22Rv1 (cell line): ENCODE results near the gene ASPSCR1.

Experiments used
- ZFX ChIP-seq: fragments of 450-650 bp; IDR thresholded peaks from 2 replicates; pipeline ENCODE4 v1.6.1; 2017; ENCODE audit warnings: antibody characterized with exemption, borderline replicate concordance
- TF ChIP-seq, protein P1 (sequence below): fragments of 450-650 bp; IDR thresholded peaks from 2 replicates; pipeline ENCODE4 v1.5.1; 2017; ENCODE audit warnings: mild to moderate bottlenecking

DNA sequence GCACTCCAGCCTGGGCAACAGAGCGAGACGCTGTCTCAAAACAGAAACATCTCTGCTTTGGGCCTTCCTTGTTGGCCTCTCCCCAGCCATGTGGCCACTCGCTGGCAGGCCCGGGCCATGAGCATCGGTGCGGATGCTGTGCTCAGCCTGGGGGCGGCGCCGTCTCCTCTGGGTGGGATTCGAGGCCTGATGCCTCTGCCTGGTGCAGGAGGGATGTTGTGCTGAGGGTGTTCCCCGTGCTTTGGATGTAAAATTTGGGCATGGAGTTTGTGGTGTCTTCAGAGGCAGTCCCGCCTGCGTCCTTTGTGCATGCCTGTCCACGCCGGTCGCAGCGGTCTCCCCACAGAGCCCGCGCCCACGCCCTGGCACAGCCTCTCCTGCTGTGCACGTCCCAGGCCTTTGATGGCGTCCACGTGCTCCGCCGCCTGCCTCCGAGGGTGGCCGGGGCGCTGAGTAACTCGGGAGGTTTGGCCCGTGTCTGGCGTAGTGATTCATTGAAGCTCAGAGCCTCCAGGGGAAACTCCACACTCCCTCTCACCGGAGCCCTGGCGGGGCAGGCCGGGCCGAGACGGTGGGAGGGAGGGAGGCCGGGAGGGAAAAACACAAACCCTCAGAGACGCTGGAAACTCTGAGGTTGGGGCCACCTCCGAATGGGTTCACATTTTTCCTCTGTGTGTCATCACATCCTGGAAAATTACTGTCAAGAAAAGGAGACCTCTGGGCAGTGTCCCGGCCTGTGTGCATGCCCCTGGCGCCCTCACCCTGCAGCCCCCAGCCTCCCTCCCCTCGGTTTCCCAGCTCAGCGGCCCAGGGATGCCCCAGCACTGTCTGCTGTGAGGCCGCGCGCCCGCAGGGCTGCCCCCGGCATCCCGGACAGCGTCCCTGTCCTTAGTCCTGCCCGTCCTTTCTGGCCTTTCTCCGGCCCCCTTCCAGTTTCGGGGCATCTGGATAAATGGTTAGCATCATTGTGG is 26.3 kb downstream of the ASPSCR1 start:
- TF ChIP-seq, protein P1, sequence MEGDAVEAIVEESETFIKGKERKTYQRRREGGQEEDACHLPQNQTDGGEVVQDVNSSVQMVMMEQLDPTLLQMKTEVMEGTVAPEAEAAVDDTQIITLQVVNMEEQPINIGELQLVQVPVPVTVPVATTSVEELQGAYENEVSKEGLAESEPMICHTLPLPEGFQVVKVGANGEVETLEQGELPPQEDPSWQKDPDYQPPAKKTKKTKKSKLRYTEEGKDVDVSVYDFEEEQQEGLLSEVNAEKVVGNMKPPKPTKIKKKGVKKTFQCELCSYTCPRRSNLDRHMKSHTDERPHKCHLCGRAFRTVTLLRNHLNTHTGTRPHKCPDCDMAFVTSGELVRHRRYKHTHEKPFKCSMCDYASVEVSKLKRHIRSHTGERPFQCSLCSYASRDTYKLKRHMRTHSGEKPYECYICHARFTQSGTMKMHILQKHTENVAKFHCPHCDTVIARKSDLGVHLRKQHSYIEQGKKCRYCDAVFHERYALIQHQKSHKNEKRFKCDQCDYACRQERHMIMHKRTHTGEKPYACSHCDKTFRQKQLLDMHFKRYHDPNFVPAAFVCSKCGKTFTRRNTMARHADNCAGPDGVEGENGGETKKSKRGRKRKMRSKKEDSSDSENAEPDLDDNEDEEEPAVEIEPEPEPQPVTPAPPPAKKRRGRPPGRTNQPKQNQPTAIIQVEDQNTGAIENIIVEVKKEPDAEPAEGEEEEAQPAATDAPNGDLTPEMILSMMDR = no peak
- TF ChIP-seq ZFX = no peak
